ENCODE measurements around the gene VAT1L.
A peak's percentile ranks its signal among the peaks of the same experiment; 100 is the strongest.

VAT1L gene

GRCh38 chr16:77784441-77785372 lies 3.7 kb upstream of the VAT1L start:
- no peak for DNase-seq

DNA sequence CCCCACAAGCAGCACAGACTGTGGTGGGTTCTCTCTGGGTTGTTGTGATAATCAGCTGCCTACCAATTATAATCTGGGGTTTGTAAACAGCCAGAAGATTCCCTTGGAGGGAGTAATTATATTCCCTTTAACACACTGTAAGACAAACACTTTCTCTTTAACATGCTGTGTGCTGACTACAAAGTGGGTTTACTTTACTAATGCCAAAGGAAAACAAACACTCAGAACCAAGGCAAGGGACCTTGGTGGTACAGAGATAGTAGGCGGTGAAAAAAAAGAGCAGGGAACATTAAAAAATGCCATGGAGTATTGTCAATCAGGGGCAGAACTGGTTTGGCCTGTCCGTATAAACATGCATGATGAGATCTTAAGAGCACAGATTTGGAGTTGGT lies 3.0 kb upstream of the VAT1L start:
- no peak for DNase-seq

DNA sequence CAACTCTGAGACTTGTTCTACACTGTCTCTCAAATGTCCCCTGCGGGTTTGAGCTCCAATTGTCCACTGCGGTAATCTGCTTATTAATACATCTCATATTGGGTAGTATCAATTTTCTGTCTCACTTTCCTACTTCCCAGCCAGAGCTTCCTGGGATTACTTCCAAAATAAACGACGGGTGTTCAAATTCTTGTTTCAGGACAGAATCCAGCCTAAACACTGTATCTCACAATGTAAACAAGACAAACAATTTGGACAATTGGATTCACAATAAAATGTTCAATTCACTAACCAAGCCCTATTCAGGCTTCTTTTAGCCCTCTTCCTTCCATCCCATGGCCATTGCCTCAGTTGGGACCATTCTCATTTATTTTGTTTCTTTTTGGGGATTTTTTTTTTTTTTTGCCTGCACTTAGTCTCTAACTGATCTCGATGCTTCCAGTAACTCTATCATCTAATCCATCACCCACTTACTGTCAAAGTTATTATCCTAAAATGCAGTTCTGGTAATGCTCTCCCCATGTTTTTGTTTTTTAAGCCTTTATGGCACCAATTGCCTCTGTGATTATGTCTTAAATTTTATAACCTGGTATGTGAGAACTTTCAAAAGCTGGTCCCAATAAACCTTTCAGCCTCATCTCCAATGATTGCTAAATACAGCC lies 2.0 kb upstream of the VAT1L start:
- DNase-seq, result no peak

GRCh38 chr16:77787452-77787851 lies 912 bp upstream of the VAT1L start:
- no peak for DNase-seq

DNA sequence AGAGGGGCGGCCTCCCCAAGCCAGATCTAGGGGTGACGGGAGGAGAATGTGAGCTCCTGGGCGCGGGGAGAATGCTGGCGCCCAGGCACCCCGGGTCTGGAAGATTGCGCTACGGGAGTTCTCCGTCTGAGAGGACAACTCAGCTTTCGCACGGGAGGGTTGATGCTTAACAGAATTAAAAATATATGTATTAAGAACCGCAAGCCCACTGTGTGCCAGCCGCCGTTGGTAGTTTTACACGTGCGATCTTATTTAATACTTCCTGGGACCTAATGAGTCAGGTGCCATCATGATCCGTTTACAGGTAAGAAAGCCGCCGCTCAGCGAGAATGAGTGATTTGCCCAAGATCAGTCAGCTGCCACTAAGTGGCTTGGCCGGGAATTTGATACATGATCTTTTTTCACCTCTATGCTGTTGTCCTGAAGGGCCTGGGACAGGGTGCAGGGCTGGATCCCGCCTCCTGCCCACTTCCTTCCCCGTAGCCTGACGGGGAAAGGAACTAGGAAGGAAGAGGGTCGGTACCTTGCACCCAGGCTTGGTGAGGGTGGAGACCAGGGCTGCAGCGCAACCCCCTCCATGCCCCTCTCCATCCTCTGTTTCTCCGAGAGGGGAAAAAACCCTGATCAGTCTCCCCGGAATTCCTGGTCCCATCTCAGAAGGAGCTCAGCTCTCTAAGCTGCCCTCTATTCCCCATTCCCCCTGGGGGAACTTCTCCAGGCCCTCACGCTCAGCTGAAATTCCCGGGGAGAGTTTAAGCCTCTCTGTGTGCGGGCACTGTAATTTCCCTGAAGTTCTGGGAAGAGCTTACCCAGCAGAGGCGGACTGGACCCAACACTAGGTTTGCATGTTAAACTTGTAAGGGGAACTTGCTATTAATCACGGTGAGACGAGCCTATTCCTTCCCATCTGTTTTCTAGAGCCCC lies 983 bp downstream of the VAT1L start:
- peak; percentile 4 for DNase-seq

- no peak for DNase-seq
These were observed 1.6 kb downstream of the VAT1L start for GRCh38 chr16:77790009-77790372.

GRCh38 chr16:77790912-77791311 lies 2.5 kb downstream of the VAT1L start:
- DNase-seq, result no peak

DNA sequence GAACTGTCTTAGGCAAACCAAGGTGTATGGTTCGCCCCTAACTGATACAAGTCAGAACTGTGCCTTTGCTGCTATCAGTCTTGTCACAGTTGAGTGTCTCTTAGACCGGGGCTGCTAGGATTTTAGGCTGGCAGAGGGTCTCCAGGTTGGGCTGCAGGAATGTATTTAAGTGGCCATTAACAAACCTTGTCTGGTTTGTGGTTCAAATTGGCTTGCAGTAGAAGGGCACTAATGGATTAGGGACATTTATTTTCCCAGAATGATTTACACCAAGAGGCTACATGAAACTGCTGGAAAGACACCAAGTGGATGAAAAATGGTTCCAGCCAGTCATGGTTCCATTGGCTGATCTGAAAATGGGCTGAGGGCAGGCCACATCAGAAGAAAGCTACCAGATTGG lies 5.1 kb downstream of the VAT1L start:
- no peak for DNase-seq

DNA sequence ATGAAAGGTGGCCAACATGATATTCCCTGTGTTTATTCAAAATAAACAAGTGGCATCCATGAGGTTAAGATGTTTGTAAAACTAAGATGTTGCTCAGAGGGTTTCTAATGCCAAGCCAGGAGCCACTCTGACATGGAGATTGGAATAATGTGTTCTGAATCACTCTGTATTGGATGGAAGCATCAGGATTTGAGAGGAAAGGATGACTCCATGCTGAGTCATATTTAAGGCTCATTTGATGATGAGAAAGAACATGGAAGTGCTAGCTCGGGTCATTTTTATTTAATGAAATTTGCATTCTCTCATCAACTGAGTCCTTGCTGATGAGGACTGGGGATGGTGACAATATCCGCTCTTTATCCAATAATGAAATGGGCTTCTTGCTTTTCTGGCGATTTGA lies 6.2 kb downstream of the VAT1L start:
- no peak for DNase-seq

GRCh38 chr16:77801817-77802216 lies 13.5 kb downstream of the VAT1L start:
- DNase-seq, result no peak

DNA sequence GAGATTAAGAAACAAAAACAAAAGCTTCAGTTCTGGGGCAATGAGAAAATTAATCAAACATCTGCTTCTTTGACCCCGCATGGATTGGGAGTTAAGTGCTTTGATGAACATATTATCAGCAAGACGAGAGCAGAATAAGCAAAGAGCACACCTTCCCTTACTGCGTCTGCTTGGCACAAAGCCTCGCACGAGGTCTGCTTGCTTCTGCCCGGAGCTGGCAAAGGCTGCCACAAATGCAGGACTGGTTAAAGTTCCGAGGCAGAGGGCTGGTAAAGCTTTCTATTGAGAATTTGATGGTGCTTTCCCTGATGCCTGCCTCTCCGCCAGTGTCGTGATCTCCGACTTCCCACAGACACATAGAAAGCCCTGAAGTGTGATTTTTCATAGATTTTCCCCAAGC lies 17.0 kb downstream of the VAT1L start:
- no peak for DNase-seq

GRCh38 chr16:77807021-77807420 lies 18.7 kb downstream of the VAT1L start:
- no peak for DNase-seq

DNA sequence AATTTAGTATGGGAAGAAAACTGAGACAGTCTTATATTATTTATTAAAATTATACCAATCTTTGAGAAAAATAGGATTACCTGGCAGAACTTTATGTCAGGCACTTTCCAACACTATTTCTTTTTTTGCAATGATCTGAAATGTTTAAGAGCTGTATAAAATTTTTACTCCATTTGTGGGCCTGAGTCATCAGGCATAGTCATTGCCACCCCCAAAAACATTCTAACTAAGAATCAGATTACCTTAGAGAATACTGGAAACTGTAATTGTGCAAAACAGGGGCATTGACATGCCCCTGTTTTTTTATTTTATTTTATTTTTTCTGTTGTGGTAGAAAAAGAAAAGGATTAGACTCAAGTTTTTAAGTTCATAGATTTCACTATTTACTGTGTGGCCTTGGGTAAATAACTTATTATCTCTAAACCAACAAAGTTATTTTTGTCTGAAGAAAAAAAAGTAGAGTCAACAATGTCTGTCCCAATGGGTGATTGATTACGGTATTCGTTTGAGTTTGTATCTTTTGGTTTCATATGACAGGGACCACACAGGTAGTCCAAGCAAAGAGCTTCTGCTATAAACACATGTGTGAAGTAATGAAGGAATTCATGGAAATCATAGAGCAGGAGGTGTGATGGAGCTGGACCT lies 24.6 kb downstream of the VAT1L start:
- DNase-seq, result no peak

- DNase-seq, result no peak
These were observed 27.9 kb downstream of the VAT1L start for GRCh38 chr16:77816293-77816692.

GRCh38 chr16:77820340-77820739 lies 32.0 kb downstream of the VAT1L start:
- no peak for DNase-seq

- no peak for DNase-seq
These were observed 34.3 kb downstream of the VAT1L start for GRCh38 chr16:77822661-77823060.

GRCh38 chr16:77823067-77823466 lies 34.7 kb downstream of the VAT1L start:
- no peak for DNase-seq

DNA sequence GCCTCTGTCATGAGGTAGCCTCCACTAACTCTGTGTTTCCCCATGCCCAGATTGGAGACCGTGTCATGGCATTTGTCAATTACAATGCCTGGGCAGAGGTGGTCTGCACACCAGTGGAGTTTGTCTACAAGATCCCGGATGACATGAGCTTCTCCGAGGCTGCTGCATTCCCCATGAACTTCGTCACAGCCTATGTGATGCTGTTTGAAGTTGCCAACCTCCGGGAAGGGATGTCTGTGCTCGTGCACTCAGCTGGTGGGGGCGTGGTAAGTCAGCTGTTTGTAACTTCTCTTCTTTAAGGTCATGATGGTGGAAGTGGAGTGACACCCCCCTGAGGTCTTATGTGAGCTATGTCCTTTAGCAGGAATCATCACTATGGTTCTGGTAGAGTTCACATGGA lies 36.8 kb downstream of the VAT1L start:
- no peak for DNase-seq

DNA sequence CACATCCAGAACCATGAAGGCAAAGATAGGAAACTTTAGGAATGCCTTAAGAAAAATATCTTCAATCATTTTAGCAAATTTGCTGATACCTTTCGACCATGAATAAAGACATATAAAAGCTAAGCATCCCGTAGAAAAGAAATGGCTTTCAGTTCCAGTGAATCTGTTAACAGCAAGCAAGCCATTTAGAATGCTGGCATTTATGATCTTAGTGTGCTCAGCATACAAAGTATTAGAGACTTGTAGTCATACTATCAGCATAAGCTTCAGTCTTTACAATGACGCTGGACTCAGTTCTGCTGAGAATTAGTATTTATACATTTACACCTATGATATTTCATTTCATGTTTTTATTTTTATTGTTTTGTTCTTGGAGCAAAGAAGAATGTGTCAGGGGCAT lies 38.7 kb downstream of the VAT1L start:
- DNase-seq, result no peak

DNA sequence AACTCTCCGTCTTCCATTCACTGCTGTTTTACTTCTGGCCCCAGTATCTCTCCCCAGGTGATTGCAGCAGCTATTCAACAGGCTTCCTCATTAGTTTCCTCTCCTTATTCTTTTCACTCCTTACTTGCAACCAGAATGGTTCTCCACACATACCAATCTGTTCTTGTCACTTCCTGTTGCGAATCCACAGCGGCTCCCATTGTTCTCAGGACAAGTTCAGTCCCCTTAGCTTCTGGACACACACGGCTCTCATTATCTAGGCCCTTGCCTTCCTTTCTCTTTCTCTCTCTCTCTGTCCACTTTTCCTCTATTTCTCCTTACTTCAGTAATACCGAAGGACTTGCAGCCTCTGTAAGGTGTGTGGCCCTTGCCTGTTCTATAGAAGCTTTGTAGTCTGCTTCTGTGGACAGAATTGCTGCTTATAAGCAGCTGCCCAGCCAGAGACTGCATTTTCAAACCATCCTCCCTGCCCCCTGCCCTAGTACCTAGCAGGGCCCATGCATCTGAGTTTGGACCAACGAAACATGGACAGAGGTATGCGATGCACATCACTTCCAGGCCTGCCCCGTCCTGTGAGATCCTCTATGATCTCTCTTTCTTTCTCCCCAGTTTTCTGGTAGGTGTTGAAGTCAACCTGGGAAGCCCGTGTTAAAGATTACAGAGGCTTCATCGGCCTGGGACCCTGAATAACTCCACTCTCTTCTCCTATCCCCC lies 45.7 kb downstream of the VAT1L start:
- no peak for DNase-seq

- DNase-seq, result no peak
These were observed 46.5 kb downstream of the VAT1L start for GRCh38 chr16:77834635-77835540.
